Tibial nerve (tissue), 3 donors: ENCODE results near the gene CACNA1A.
"Not testable (repeated sequence)": the region's sequence is repeated elsewhere in the genome, so short reads cannot be mapped to it uniquely, and the experiment has no call there.

ENCODE experiments used
- POLR2A ChIP-seq, 2 donors: fragments of 450-650 bp; IDR thresholded peaks; one replicate each; pipeline ENCODE4 v1.6.1; 2017; ENCODE audit warnings: antibody characterized with exemption in 2 of 2, mild to moderate bottlenecking in 2 of 2, moderate library complexity in 2 of 2
- TF ChIP-seq, protein P1 (sequence below), 5 experiments: fragments of 200-600 bp in 3 of 5; fragments of 450-650 bp in 2 of 5; sonication (generic) in 3 of 5; IDR thresholded peaks; one replicate each; pipeline ENCODE4 v1.5.1; 2016 to 2019; ENCODE audit warnings: antibody characterized with exemption in 5 of 5, mild to moderate bottlenecking in 3 of 5, moderate library complexity in 2 of 5

DNA sequence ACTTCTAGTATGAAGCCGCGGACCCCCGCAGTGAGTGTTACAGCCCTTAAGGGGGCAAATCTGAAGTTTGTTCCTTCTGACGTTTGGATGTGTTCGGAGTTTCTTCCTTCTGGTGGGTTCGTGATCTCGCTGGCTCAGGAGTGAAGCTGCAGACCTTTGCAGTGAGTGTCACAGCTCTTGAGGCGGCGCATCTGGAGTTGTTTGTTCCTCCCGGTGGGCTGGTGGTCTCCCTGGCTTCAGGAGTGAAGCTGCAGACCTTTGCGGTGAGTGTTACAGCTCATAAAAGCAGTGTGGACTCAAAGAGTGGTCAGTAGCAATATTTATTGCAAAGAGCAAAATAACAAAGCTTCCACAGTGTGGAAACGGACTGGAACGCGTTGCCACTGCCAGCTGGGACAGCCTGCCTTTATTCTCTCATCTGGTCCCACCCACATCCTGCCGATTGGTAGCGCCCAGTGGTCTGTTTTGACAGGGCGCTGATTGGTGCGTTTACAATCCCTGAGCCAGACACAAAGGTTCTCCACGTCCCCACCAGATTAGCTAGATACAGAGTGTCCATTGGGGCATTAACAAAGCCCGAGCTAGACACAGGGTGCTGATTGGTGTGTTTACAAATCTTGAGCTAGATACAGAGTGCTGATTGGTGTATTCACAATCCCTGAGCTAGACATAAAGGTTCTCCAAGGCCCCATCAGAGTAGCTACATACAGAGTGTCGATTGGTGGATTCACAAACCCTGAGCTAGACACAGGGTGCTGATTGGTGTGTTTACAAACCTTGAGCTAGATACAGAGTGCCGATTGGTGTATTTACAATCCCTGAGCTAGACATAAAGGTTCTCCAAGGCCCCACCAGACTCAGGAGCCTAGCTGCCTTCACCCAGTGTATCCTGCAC is 320.3 kb downstream of the CACNA1A start:
- TF ChIP-seq POLR2A (IDR thresholded peaks at IDR 0.05) = not testable (repeated sequence)
- TF ChIP-seq, protein P1, sequence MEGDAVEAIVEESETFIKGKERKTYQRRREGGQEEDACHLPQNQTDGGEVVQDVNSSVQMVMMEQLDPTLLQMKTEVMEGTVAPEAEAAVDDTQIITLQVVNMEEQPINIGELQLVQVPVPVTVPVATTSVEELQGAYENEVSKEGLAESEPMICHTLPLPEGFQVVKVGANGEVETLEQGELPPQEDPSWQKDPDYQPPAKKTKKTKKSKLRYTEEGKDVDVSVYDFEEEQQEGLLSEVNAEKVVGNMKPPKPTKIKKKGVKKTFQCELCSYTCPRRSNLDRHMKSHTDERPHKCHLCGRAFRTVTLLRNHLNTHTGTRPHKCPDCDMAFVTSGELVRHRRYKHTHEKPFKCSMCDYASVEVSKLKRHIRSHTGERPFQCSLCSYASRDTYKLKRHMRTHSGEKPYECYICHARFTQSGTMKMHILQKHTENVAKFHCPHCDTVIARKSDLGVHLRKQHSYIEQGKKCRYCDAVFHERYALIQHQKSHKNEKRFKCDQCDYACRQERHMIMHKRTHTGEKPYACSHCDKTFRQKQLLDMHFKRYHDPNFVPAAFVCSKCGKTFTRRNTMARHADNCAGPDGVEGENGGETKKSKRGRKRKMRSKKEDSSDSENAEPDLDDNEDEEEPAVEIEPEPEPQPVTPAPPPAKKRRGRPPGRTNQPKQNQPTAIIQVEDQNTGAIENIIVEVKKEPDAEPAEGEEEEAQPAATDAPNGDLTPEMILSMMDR (IDR thresholded peaks at IDR 0.05) = not testable (repeated sequence)
